HG02678 (cell line): ENCODE data around the gene OPN3.
A peak's percentile ranks its signal among the peaks of the same experiment; 100 is the strongest.

Experiments
- ATAC-seq: cut with Tn5 transposase; IDR thresholded peaks from one replicate; pipeline ENCODE4 v1.9.1; 2021; ENCODE audit warnings: mild to moderate bottlenecking, moderate library complexity; ENCODE audit not compliant: unreplicated experiment

OPN3 gene

GRCh38 chr1:241592273-241592958 lies 47.8 kb downstream of the OPN3 start:
- peak; percentile 60 for ATAC-seq

- ATAC-seq, result no peak
Measured at GRCh38 chr1:241591736-241592135, 48.4 kb downstream of the OPN3 start.

GRCh38 chr1:241591317-241591716 lies 48.9 kb downstream of the OPN3 start:
- ATAC-seq, result no peak

- ATAC-seq, result no peak
Measured at GRCh38 chr1:241590719-241591118, 49.5 kb downstream of the OPN3 start.

- no peak for ATAC-seq
Measured at GRCh38 chr1:241589521-241589920, 50.6 kb downstream of the OPN3 start.

GRCh38 chr1:241586905-241587512 lies 53.2 kb downstream of the OPN3 start:
- ATAC-seq, result no peak

- no peak for ATAC-seq
Measured at GRCh38 chr1:241582921-241583321, 57.2 kb downstream of the OPN3 start.

- ATAC-seq, result no peak
Measured at GRCh38 chr1:241579434-241579833, 60.7 kb downstream of the OPN3 start.

- ATAC-seq, result no peak
Measured at GRCh38 chr1:241574154-241574553, 66.0 kb downstream of the OPN3 start.

GRCh38 chr1:241569848-241570247 lies 70.3 kb downstream of the OPN3 start:
- ATAC-seq, result no peak

- no peak for ATAC-seq
Measured at GRCh38 chr1:241560849-241561187, 79.4 kb downstream of the OPN3 start.

- ATAC-seq, result no peak
Measured at GRCh38 chr1:241560146-241560848, 79.9 kb downstream of the OPN3 start.

- ATAC-seq, result no peak
Measured at GRCh38 chr1:241557551-241558193, 82.5 kb downstream of the OPN3 start.

GRCh38 chr1:241557031-241557430 lies 83.1 kb downstream of the OPN3 start:
- ATAC-seq, result no peak

GRCh38 chr1:241555526-241555925 lies 84.6 kb downstream of the OPN3 start:
- no peak for ATAC-seq

GRCh38 chr1:241553886-241554592 lies 86.1 kb downstream of the OPN3 start:
- ATAC-seq, result no peak

- ATAC-seq, result peak; percentile 83
Measured at GRCh38 chr1:241551759-241552638, 88.2 kb downstream of the OPN3 start.

GRCh38 chr1:241550318-241550717 lies 89.9 kb downstream of the OPN3 start:
- ATAC-seq, result no peak

- ATAC-seq, result no peak
Measured at GRCh38 chr1:241548008-241548407, 92.2 kb downstream of the OPN3 start.
